HG03039 (cell line): ENCODE measurements around the gene FBXO42.
A peak's percentile ranks its signal among the peaks of the same experiment; 100 is the strongest.
"Not testable (repeated sequence)": the region's sequence is repeated elsewhere in the genome, so short reads cannot be mapped to it uniquely, and the experiment has no call there.

ENCODE experiments used
- ATAC-seq: cut with Tn5 transposase; IDR thresholded peaks from one replicate; pipeline ENCODE4 v1.9.1; 2021; ENCODE audit warnings: mild to moderate bottlenecking, moderate library complexity; ENCODE audit not compliant: unreplicated experiment

The FBXO42 gene

GRCh38 chr1:16372535-16373285 lies 20.4 kb upstream of the FBXO42 start:
- ATAC-seq: no peak

- no peak for ATAC-seq
These were observed 19.4 kb upstream of the FBXO42 start for GRCh38 chr1:16371725-16372124.

- ATAC-seq: no peak
These were observed 17.5 kb upstream of the FBXO42 start for GRCh38 chr1:16369821-16370220.

GRCh38 chr1:16367968-16368890 lies 15.9 kb upstream of the FBXO42 start:
- ATAC-seq: no peak

- ATAC-seq: peak; percentile 55
These were observed 15.1 kb upstream of the FBXO42 start for GRCh38 chr1:16367258-16367967.

GRCh38 chr1:16366722-16367257 lies 14.5 kb upstream of the FBXO42 start, which contains the start of gene SZRD1:
Gene SZRD1 (plus strand): TSS chr1:16367242. CDS start chr1:16367258, 16 bp downstream.
- peak; percentile 65 for ATAC-seq

GRCh38 chr1:16365146-16365498 lies 12.8 kb upstream of the FBXO42 start:
- not testable (repeated sequence) for ATAC-seq

GRCh38 chr1:16356867-16357266 lies 4.6 kb upstream of the FBXO42 start:
- ATAC-seq: no peak

- ATAC-seq: no peak
These were observed 2.3 kb upstream of the FBXO42 start for GRCh38 chr1:16354619-16355018.

GRCh38 chr1:16352842-16353535 lies 709 bp upstream of the FBXO42 start:
- no peak for ATAC-seq

- no peak for ATAC-seq
These were observed 755 bp downstream of the FBXO42 start for GRCh38 chr1:16351456-16351993.

- no peak for ATAC-seq
These were observed 2.4 kb downstream of the FBXO42 start for GRCh38 chr1:16349847-16350406.

- ATAC-seq: no peak
These were observed 3.7 kb downstream of the FBXO42 start for GRCh38 chr1:16348414-16349182.

GRCh38 chr1:16343276-16343675 lies 9.0 kb downstream of the FBXO42 start:
- ATAC-seq: not testable (repeated sequence)

GRCh38 chr1:16342331-16343062 lies 9.8 kb downstream of the FBXO42 start:
- no peak for ATAC-seq

- ATAC-seq: no peak
These were observed 11.6 kb downstream of the FBXO42 start for GRCh38 chr1:16340673-16341072.

- no peak for ATAC-seq
These were observed 13.3 kb downstream of the FBXO42 start for GRCh38 chr1:16338961-16339360.

GRCh38 chr1:16334655-16335340 lies 17.5 kb downstream of the FBXO42 start:
- no peak for ATAC-seq
